ENCODE data around the gene SAE1. TPM values are rescaled to one million over a fixed set of nuclear protein-coding genes. Genes with fewer than 3 reads are reported as not detected.
A peak's percentile ranks its signal among the peaks of the same experiment; 100 is the strongest.

SAE1 gene
- total and polyA plus RNA-seq, 11 donors: 15.7 to 84.1 (median 49.7) TPM

- DNase-seq (no peak), ATAC-seq (no peak)
- Histone ChIP-seq H3K4me1 (peaks cover 0 to 46% (median 25%) of the 10 kb centered on the region in 12 donors), H3K27ac (peak overlapping the region in 2 of 12 donors; percentile 49 to 71), H3K4me3 (no peak overlapping the region), H3K27me3 (no peaks in the 10 kb centered on the region), H3K36me3 (peaks cover 0 to 49% (median 2%) of the 10 kb centered on the region in 9 donors), H3K9me3 (no peaks in the 10 kb centered on the region)
- TF ChIP-seq POLR2A (IDR thresholded peaks at IDR 0.05) (no peak), CTCF (IDR thresholded peaks at IDR 0.05) (no peak)
- intact Hi-C loops (cut with DNase I): no loop called here
- 68 to 95% (median 79%) methylated on average over 2 of the region's 2 CpGs for WGBS, 4 donors
Measured at GRCh38 chr19:47187335-47187655, 56.7 kb downstream of the SAE1 start.

- Histone ChIP-seq H3K27ac (peak overlapping the region in 1 of 12 donors; percentile 71), H3K27me3 (no peaks in the 10 kb centered on the region), H3K4me1 (peaks cover 0 to 42% (median 25%) of the 10 kb centered on the region in 12 donors), H3K9me3 (no peaks in the 10 kb centered on the region), H3K4me3 (no peak overlapping the region), H3K36me3 (peaks cover 0 to 44% (median 2%) of the 10 kb centered on the region in 9 donors)
- DNase-seq (no peak), ATAC-seq (no peak)
- no peak for TF ChIP-seq CTCF (IDR thresholded peaks at IDR 0.05)
- no peak for TF ChIP-seq POLR2A (IDR thresholded peaks at IDR 0.05)
- 90 to 96% (median 95%) methylated on average over 6 of the region's 6 CpGs for WGBS, 4 donors
- intact Hi-C loops (cut with DNase I): no loop called here
Measured at GRCh38 chr19:47187797-47188196, 57.2 kb downstream of the SAE1 start.

- peaks cover 0 to 37% (median 19%) of the 10 kb centered on the region in 12 donors for H3K4me1 ChIP-seq
- H3K27ac ChIP-seq: peak overlapping the region in 1 of 12 donors; percentile 71
- intact Hi-C loops (cut with DNase I): no loop called here
- peaks cover 0 to 36% (median 2%) of the 10 kb centered on the region in 9 donors for H3K36me3 ChIP-seq
- ATAC-seq (no peak), DNase-seq (no peak)
- TF ChIP-seq CTCF (IDR thresholded peaks at IDR 0.05) (no peak), POLR2A (IDR thresholded peaks at IDR 0.05) (no peak)
- no peaks in the 10 kb centered on the region for H3K27me3 ChIP-seq
- H3K4me3 ChIP-seq: no peak overlapping the region
- 89 to 97% (median 91%) methylated on average over 5 of the region's 5 CpGs for whole genome bisulfite sequencing, 4 donors
- H3K9me3 ChIP-seq: no peaks in the 10 kb centered on the region
Measured at GRCh38 chr19:47188507-47189033, 57.9 kb downstream of the SAE1 start.

GRCh38 chr19:47190167-47190727 lies 59.6 kb downstream of the SAE1 start:
- Histone ChIP-seq H3K9me3 (no peaks in the 10 kb centered on the region), H3K27me3 (no peaks in the 10 kb centered on the region), H3K27ac (peak overlapping the region; percentile 15 to 76 (median 62)), H3K36me3 (peaks cover 0 to 30% (median 0%) of the 10 kb centered on the region in 9 donors), H3K4me3 (peak overlapping the region in 2 of 12 donors; percentile 5 to 10), H3K4me1 (peaks cover 0 to 36% (median 16%) of the 10 kb centered on the region in 12 donors)
- intact Hi-C loops (cut with DNase I): loop anchor here in 1 of 10 donors (5.0 kb wide), 1 partner anchor 33 kb away; no protein-coding TSS in a partner anchor
- no peak for TF ChIP-seq CTCF (IDR thresholded peaks at IDR 0.05)
- no peak for TF ChIP-seq POLR2A (IDR thresholded peaks at IDR 0.05)
- 17 to 30% (median 25%) methylated on average over 12 of the region's 12 CpGs for WGBS, 4 donors
- ATAC-seq (peak in 3 of 4 donors; percentile 46 to 72 (median 50)), DNase-seq (peak in 4 of 5 donors; percentile 26 to 58 (median 38))

Data from heart left ventricle (tissue), 16 donors.